ENCODE measurements around the gene MATN1.

The MATN1 gene

DNA sequence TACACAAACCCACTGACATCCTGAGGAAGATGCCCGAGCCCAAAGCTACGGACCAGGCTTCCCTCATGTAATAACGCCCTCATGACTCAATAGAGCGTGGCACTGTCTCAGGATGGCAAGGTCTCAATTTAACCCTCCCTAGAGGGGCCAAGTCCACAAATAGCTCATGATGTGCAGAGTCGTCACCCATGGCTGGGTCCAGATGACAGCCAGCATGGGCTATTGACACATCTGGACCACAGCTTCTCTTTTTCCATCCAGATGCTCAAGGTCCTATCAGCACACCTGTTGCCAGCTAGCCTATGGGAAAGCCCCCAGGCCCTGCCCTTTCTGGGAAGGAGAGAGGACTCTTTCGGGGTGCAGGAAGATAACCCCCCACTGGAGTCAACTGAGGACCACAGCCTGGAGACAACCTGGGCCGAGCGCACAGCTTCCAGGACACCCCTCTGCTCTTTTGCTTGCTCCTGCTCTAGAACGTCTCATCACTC is 31.3 kb upstream of the MATN1 start:
- DNase-seq (ENCODE audit: low spot score), result peak; percentile 67
- in situ Hi-C loops (cut with MboI; ENCODE audit: low sequenced_read_pairs, unreplicated experiment), result no loop called here
- TF ChIP-seq, protein P1, sequence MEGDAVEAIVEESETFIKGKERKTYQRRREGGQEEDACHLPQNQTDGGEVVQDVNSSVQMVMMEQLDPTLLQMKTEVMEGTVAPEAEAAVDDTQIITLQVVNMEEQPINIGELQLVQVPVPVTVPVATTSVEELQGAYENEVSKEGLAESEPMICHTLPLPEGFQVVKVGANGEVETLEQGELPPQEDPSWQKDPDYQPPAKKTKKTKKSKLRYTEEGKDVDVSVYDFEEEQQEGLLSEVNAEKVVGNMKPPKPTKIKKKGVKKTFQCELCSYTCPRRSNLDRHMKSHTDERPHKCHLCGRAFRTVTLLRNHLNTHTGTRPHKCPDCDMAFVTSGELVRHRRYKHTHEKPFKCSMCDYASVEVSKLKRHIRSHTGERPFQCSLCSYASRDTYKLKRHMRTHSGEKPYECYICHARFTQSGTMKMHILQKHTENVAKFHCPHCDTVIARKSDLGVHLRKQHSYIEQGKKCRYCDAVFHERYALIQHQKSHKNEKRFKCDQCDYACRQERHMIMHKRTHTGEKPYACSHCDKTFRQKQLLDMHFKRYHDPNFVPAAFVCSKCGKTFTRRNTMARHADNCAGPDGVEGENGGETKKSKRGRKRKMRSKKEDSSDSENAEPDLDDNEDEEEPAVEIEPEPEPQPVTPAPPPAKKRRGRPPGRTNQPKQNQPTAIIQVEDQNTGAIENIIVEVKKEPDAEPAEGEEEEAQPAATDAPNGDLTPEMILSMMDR (IDR thresholded peaks at IDR 0.05; ENCODE audit: borderline replicate concordance, control extremely low read depth, extremely low read depth, insufficient read depth, missing control alignments), result no peak

DNA sequence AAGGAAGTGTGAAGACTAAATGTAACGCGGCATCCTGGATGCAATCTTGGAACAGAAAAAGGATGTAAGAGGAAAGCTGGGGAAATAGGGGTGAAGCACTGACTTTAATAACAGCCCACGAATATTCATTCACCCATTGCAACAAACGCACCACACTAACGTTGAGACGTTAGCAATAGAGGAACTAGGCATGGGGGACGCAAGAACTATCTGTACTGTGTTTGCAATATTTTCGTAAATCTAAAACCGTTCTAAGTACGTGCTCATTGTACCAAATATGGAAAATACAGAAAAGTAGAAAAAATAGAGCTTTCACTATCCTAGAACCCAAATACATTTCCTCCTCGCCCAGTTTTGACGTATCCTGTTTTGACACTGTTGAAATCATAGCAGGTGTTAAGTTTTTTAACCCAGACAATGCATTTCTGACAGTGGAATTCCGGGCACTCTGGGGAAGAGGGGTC is 30.3 kb upstream of the MATN1 start:
- no peak for DNase-seq (ENCODE audit: low spot score)
- TF ChIP-seq, protein P1 (IDR thresholded peaks at IDR 0.05; ENCODE audit: borderline replicate concordance, control extremely low read depth, extremely low read depth, insufficient read depth, missing control alignments), result no peak
- in situ Hi-C loops (cut with MboI; ENCODE audit: low sequenced_read_pairs, unreplicated experiment), result no loop called here

- TF ChIP-seq, protein P1 (IDR thresholded peaks at IDR 0.05; ENCODE audit: borderline replicate concordance, control extremely low read depth, extremely low read depth, insufficient read depth, missing control alignments), result no peak
- in situ Hi-C loops (cut with MboI; ENCODE audit: low sequenced_read_pairs, unreplicated experiment), result no loop called here
Observed at GRCh38 chr1:30753118-30753517, 29.7 kb upstream of the MATN1 start.

DNA sequence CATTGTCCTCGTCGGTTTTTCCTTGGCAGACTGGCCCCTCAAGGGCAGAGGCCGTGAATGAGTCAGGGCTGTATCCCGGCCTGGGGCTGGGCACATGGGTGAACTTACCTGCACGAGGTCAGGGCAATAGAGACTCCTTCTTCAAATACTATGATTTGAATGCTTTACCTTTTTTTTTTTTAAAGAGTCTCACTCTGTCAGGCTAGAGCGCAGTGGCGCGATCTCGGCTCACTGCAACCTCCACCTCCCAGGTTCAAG is 29.2 kb upstream of the MATN1 start:
- in situ Hi-C loops (cut with MboI; ENCODE audit: low sequenced_read_pairs, unreplicated experiment), result no loop called here
- DNase-seq (ENCODE audit: low spot score), result no peak
- TF ChIP-seq, protein P1 (IDR thresholded peaks at IDR 0.05; ENCODE audit: borderline replicate concordance, control extremely low read depth, extremely low read depth, insufficient read depth, missing control alignments), result no peak

More at GRCh38 chr1:30753118-30753517, 29.7 kb upstream of the MATN1 start:
- no peak for DNase-seq (ENCODE audit: low spot score)

DNA sequence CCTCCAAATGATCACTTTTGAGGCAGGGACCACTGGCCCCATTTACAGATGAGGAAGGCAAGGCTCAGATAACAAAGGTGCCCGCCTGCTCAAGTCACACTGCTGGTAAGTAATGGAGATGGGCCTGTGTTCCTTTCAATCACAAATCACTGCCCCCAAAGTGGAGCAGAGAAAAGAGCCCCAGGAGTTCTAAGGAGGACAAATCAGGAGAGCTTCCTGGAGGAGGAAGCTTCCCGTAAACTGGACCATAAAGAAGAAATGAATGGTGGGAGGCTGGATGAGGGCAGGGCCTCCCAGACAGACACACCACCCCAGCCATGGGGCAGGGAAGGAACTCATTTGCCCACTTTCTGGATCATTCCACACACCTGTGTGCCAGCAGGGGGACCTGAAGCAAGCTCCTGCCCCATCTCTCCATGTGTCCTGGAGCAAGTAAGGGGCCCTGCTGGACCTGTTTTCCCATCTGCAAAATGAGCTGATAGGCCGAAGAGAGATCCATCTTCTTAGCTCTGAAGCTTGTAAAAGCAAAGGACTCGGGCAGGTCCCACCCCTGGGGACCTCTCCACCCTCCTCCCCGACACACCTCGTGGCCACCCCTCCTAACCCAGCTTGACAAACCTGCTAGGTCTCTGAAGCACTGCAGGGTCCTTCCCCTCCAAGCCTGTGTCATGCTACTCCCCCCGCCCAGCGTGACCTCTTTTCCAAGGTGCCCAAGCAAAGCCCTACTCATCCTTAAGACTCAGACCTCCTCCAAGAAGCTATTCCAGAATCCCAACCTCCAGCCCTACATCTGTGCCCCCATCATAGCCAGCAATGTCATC is 28.7 kb upstream of the MATN1 start:
- DNase-seq (ENCODE audit: low spot score), result no peak
- TF ChIP-seq, protein P1 (IDR thresholded peaks at IDR 0.05; ENCODE audit: borderline replicate concordance, control extremely low read depth, extremely low read depth, insufficient read depth, missing control alignments), result no peak
- in situ Hi-C loops (cut with MboI; ENCODE audit: low sequenced_read_pairs, unreplicated experiment), result no loop called here

GRCh38 chr1:30750731-30751291 is 27.4 kb upstream of the MATN1 start:
- TF ChIP-seq, protein P1 (IDR thresholded peaks at IDR 0.05; ENCODE audit: borderline replicate concordance, control extremely low read depth, extremely low read depth, insufficient read depth, missing control alignments), result no peak
- in situ Hi-C loops (cut with MboI; ENCODE audit: low sequenced_read_pairs, unreplicated experiment), result no loop called here
- no peak for DNase-seq (ENCODE audit: low spot score)

All from GM13976 (cell line).